DND-41 (cell line): ENCODE measurements around the gene CDK12.

Source experiments
- ATAC-seq: fragments of 200-7000 bp; cut with Tn5 transposase; 3 replicates; pipeline ENCODE4 v1.9.1; 2021; ENCODE audit warnings: low read depth; ENCODE audit not compliant: insufficient read depth
- DNase-seq: peaks from one replicate; pipeline ENCODE4 v3.0.0-alpha.2; 2020
- H2AFZ ChIP-seq: 2 replicates; pipeline ENCODE4 v1.6.0; 2012; ENCODE audit warnings: low read depth, low read length
- H3K27ac ChIP-seq: 2 replicates; pipeline ENCODE4 v1.5.1; 2012; ENCODE audit warnings: low read length, inconsistent platforms
- H3K27me3 ChIP-seq: fragments of 200-600 bp; sonication (generic); 2 replicates; pipeline ENCODE4 v1.6.0; 2012; ENCODE audit warnings: low read length, mild to moderate bottlenecking, inconsistent platforms; ENCODE audit not compliant: insufficient read depth, poor library complexity
- H3K36me3 ChIP-seq: 2 replicates; pipeline ENCODE4 v1.5.1; 2012; ENCODE audit warnings: low read length, inconsistent platforms; ENCODE audit not compliant: insufficient read depth
- H3K4me1 ChIP-seq: 2 replicates; pipeline ENCODE4 v1.5.1; 2012; ENCODE audit warnings: mild to moderate bottlenecking, low read length; ENCODE audit not compliant: insufficient read depth
- H3K4me2 ChIP-seq: 2 replicates; pipeline ENCODE4 v1.6.0; 2012; ENCODE audit warnings: mild to moderate bottlenecking, moderate library complexity, low read length, inconsistent platforms; ENCODE audit not compliant: insufficient read depth
- H3K4me3 ChIP-seq, 2 experiments: fragments of 200-600 bp in 1 of 2; shearing (Covaris generic) in 1 of 2; 2 replicates each; pipeline ENCODE4 v1.5.1; 2012 to 2016; ENCODE audit warnings: inconsistent platforms in 2 of 2, low read length in 2 of 2, mild to moderate bottlenecking in 2 of 2, low read depth in 1 of 2, moderate library complexity in 1 of 2
- H3K79me2 ChIP-seq: 2 replicates; pipeline ENCODE4 v1.6.0; 2012; ENCODE audit warnings: low read length, inconsistent platforms; ENCODE audit not compliant: insufficient read depth
- H3K9ac ChIP-seq: 2 replicates; pipeline ENCODE4 v1.6.0; 2012; ENCODE audit warnings: low read depth, mild to moderate bottlenecking, inconsistent platforms, low read length, moderate library complexity
- H3K9me3 ChIP-seq: 2 replicates; pipeline ENCODE4 v1.5.1; 2012; ENCODE audit warnings: low read length, moderate library complexity, mild to moderate bottlenecking, inconsistent platforms; ENCODE audit not compliant: insufficient read depth, severe bottlenecking
- H4K20me1 ChIP-seq: 2 replicates; pipeline ENCODE4 v1.6.0; 2012; ENCODE audit warnings: low read length; ENCODE audit not compliant: insufficient read depth
- CTCF ChIP-seq: IDR thresholded peaks from 2 replicates; pipeline ENCODE4 v1.5.1; 2012; ENCODE audit warnings: borderline replicate concordance, low read length, moderate library complexity, mild to moderate bottlenecking; ENCODE audit not compliant: poor library complexity, severe bottlenecking; ENCODE audit errors: extremely low read depth
- EZH2 ChIP-seq: IDR thresholded peaks from 3 replicates; pipeline ENCODE4 v1.6.1; 2012; ENCODE audit warnings: borderline replicate concordance, low read depth, mild to moderate bottlenecking, moderate library complexity, low read length, inconsistent platforms; ENCODE audit not compliant: severe bottlenecking

The CDK12 gene

GRCh38 chr17:39582658-39583057 is 121.4 kb downstream of the CDK12 start:
- no peak for TF ChIP-seq EZH2
- no peak for TF ChIP-seq CTCF
- Histone ChIP-seq H3K4me1 (no peaks in the 10 kb centered on the region), H2AFZ (no peak overlapping the region), H3K9me3 (no peaks in the 10 kb centered on the region), H3K4me3 (no peak overlapping the region), H4K20me1 (peaks cover 5% of the 10 kb centered on the region; the same call in 1 of the 2 replicates), H3K36me3 (no peaks in the 10 kb centered on the region), H3K27ac (no peak overlapping the region), H3K9ac (no peak overlapping the region), H3K27me3 (no peaks in the 10 kb centered on the region), H3K79me2 (no peaks in the 10 kb centered on the region), H3K4me2 (no peak overlapping the region)
- DNase-seq (no peak), ATAC-seq (no peak)
